Body of pancreas (tissue), 4 donors: ENCODE data around the gene SLC6A16. TPM values are rescaled to one million over a fixed set of nuclear protein-coding genes. Genes with fewer than 3 reads are reported as not detected.

Experiments used
- ATAC-seq: fragments of 150-250 bp; one replicate; pipeline ENCODE4 v1.9.1; 2016
- DNase-seq, 4 donors: peaks; one replicate each; pipeline ENCODE4 v3.0.0-alpha.2; 2019
- H3K27ac ChIP-seq, 4 donors: fragments of 200-600 bp; sonication (generic); 1 replicate in 3 of 4; 2 replicates in 1 of 4; pipeline versions ENCODE4 v1.5.1 to v1.6.1; 2016 to 2019; ENCODE audit warnings: mild to moderate bottlenecking in 1 of 4, mixed read lengths in 1 of 4, moderate library complexity in 1 of 4
- H3K27me3 ChIP-seq, 2 donors: fragments of 200-600 bp; sonication (generic); one replicate each; pipeline ENCODE4 v1.6.0; 2016; ENCODE audit warnings: mild to moderate bottlenecking in 1 of 2
- H3K36me3 ChIP-seq, 2 donors: fragments of 200-600 bp; sonication (generic); replicated peaks in 1 of 2; 2 replicates each; pipeline ENCODE4 v1.5.1; 2016; ENCODE audit warnings: low read depth in 2 of 2; ENCODE audit not compliant: insufficient read depth in 1 of 2
- H3K4me1 ChIP-seq: fragments of 200-600 bp; sonication (generic); one replicate; pipeline ENCODE4 v1.6.0; 2016
- H3K4me3 ChIP-seq, 2 donors: fragments of 200-600 bp; sonication (generic); 1 replicate in 1 of 2; 2 replicates in 1 of 2; pipeline ENCODE4 v1.5.1; 2016 to 2019
- H3K9me3 ChIP-seq, 3 donors: fragments of 200-600 bp; sonication (generic); 1 replicate in 2 of 3; 2 replicates in 1 of 3; pipeline ENCODE4 v1.5.1; 2016
- CTCF ChIP-seq, 7 experiments: fragments of 450-650 bp in 4 of 7; fragments of 200-600 bp in 3 of 7; sonication (generic) in 3 of 7; IDR thresholded peaks; one replicate each; pipeline ENCODE4 v1.5.1; 2016 to 2019; ENCODE audit warnings: antibody characterized with exemption in 7 of 7
- POLR2A ChIP-seq, 3 donors: fragments of 450-650 bp; IDR thresholded peaks; one replicate each; pipeline ENCODE4 v1.6.1; 2016; ENCODE audit warnings: antibody characterized with exemption in 3 of 3, mild to moderate bottlenecking in 2 of 3
- WGBS, 2 donors: methylation state at CpG; one replicate each; pipeline ENCODE4 v1.1.5; 2017; 5-methylcytosine and 5-hydroxymethylcytosine counted together
- intact Hi-C: fragments of 100-400 bp; cut with DNase I; formaldehyde crosslinking; loops from one replicate; pipeline ENCODE4 v1.15.1; 2023
- total RNA-seq, 2 donors: library from RNA; depleted of rRNA; stranded (reverse); fragments of >200 nt; gene quantifications; one replicate each; pipeline ENCODE4 v1.1.0, GENCODE V29; 2016

Gene SLC6A16
- total RNA-seq, 2 donors from 2014 or later: 0.99 to 1.6 TPM

- Histone ChIP-seq H3K4me3 (no peak overlapping the region), H3K27ac (peak overlapping the region in 3 of 4 donors; percentile 41 to 90 (median 82)), H3K27me3 (no peaks in the 10 kb centered on the region), H3K9me3 (no peaks in the 10 kb centered on the region), H3K4me1 (peaks cover 21% of the 10 kb centered on the region), H3K36me3 (no peaks in the 10 kb centered on the region)
- intact Hi-C loops: no loop called here
- 66 to 78% methylated on average over 25 to 27 of the region's 27 CpGs for WGBS, 2 donors
- ATAC-seq (no peak), DNase-seq (peak in 1 of 4 donors; percentile 31)
- TF ChIP-seq POLR2A (IDR thresholded peaks at IDR 0.05) (no peak), CTCF (IDR thresholded peaks at IDR 0.05) (no peak)
Observed at GRCh38 chr19:49364083-49364737, 39.2 kb upstream of the SLC6A16 start.

- DNase-seq: peak; percentile 100
- peak in 2 of 3 donors; percentile 24 to 49 for TF ChIP-seq POLR2A (IDR thresholded peaks at IDR 0.05)
- peak in 2 of 7 experiments; percentile 22 to 37 for TF ChIP-seq CTCF (IDR thresholded peaks at IDR 0.05)
- Histone ChIP-seq H3K9me3 (no peaks in the 10 kb centered on the region), H3K27ac (peak within 1 kb of the TSS in 3 of 4 donors; percentile 82 to 91 (median 90)), H3K4me3 (no peak within 1 kb of the TSS), H3K4me1 (peaks cover 21% of the 10 kb centered on the region), H3K27me3 (no peaks in the 10 kb centered on the region), H3K36me3 (peaks cover 0 to 2% of the 10 kb centered on the region in 2 donors)
- ATAC-seq: peak; percentile 92
- WGBS, 2 donors: 1 to 2% methylated on average over 27 to 46 of the region's 46 CpGs
- intact Hi-C loops: no loop called here
Observed at GRCh38 chr19:49363268-49364082, 38.5 kb upstream of the SLC6A16 start, which contains the start of gene DKKL1. Gene DKKL1, plus strand, starts transcription at chr19:49363877. Its CDS starts 122 bp downstream, at chr19:49363999.

- no peak for ATAC-seq
- no peaks in the 10 kb centered on the region for H3K9me3 ChIP-seq
- H3K36me3 ChIP-seq: peaks cover 0 to 2% of the 10 kb centered on the region in 2 donors
- H3K27me3 ChIP-seq: no peaks in the 10 kb centered on the region
- intact Hi-C loops: no loop called here
- H3K4me3 ChIP-seq: no peak overlapping the region
- 0 to 3% methylated on average over 14 of the region's 14 CpGs for WGBS, 2 donors
- TF ChIP-seq POLR2A (IDR thresholded peaks at IDR 0.05) (no peak), CTCF (IDR thresholded peaks at IDR 0.05) (no peak)
- peak; percentile 38 to 61 (median 58) for DNase-seq
- peaks cover 21% of the 10 kb centered on the region for H3K4me1 ChIP-seq
- peak overlapping the region in 3 of 4 donors; percentile 82 to 91 (median 90) for H3K27ac ChIP-seq
Observed at GRCh38 chr19:49362929-49363267, 37.9 kb upstream of the SLC6A16 start.

- intact Hi-C loops: no loop called here
- TF ChIP-seq POLR2A (IDR thresholded peaks at IDR 0.05): peak in 2 of 3 donors; percentile 51 to 62
- TF ChIP-seq CTCF (IDR thresholded peaks at IDR 0.05): no peak
Observed at GRCh38 chr19:49362048-49362928, 37.3 kb upstream of the SLC6A16 start, which contains the start of gene TEAD2. Gene TEAD2, minus strand, starts transcription at chr19:49362416. Its CDS starts 2,341 bp downstream, at chr19:49360075.

More at GRCh38 chr19:49362048-49362928, 37.3 kb upstream of the SLC6A16 start, which contains the start of gene TEAD2:
- Histone ChIP-seq H3K27ac (peak within 1 kb of the TSS; percentile 74 to 91 (median 86)), H3K27me3 (no peaks in the 10 kb centered on the region), H3K9me3 (no peaks in the 10 kb centered on the region), H3K4me3 (peak within 1 kb of the TSS; percentile 20 to 28), H3K4me1 (peaks cover 21% of the 10 kb centered on the region), H3K36me3 (peaks cover 0 to 2% of the 10 kb centered on the region in 2 donors)
- DNase-seq (peak; percentile 66 to 78 (median 70)), ATAC-seq (peak; percentile 27)
- WGBS, 2 donors: 0 to 1% methylated on average over 29 to 50 of the region's 52 CpGs
